Suprapubic skin (tissue), 3 donors: ENCODE measurements around the gene ASIC5.

Source experiments
- CTCF ChIP-seq, 2 donors: fragments of 200-600 bp in 1 of 2; fragments of 450-650 bp in 1 of 2; sonication (generic) in 1 of 2; IDR thresholded peaks; one replicate each; pipeline ENCODE4 v1.5.1; 2016 to 2019; ENCODE audit warnings: antibody characterized with exemption in 2 of 2, mild to moderate bottlenecking in 1 of 2, moderate library complexity in 1 of 2
- POLR2AphosphoS5 ChIP-seq, 3 donors: sonication (generic); formaldehyde crosslinking; IDR thresholded peaks; one replicate each; pipeline ENCODE4 v1.6.1; 2017; ENCODE audit warnings: antibody characterized with exemption in 3 of 3

DNA sequence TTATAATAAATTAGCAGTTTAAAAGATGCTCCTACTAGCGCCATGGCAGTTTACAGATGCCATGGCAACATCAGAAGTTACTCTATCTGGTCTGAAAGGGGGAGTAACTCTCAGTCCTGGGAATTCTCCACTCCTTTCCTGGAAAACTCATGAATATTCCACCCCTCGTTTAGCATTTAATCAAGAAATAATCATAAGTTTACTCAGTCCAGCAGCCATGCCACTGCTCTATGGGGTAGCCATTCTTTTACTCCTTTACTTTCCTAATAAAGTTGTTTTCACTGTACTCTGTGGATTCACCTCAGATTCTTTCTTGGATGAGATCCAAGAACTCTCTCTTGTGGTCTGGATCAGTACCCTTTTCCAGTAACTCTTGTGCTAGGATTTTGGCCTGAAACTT lies 55.0 kb downstream of the ASIC5 start:
- no peak for TF ChIP-seq CTCF (IDR thresholded peaks at IDR 0.05)
- no peak for TF ChIP-seq POLR2AphosphoS5 (IDR thresholded peaks at IDR 0.05)
